ENCODE results near the gene MAPT.
"Not testable (repeated sequence)": the region's sequence is repeated elsewhere in the genome, so short reads cannot be mapped to it uniquely, and the experiment has no call there.

The MAPT gene

DNA sequence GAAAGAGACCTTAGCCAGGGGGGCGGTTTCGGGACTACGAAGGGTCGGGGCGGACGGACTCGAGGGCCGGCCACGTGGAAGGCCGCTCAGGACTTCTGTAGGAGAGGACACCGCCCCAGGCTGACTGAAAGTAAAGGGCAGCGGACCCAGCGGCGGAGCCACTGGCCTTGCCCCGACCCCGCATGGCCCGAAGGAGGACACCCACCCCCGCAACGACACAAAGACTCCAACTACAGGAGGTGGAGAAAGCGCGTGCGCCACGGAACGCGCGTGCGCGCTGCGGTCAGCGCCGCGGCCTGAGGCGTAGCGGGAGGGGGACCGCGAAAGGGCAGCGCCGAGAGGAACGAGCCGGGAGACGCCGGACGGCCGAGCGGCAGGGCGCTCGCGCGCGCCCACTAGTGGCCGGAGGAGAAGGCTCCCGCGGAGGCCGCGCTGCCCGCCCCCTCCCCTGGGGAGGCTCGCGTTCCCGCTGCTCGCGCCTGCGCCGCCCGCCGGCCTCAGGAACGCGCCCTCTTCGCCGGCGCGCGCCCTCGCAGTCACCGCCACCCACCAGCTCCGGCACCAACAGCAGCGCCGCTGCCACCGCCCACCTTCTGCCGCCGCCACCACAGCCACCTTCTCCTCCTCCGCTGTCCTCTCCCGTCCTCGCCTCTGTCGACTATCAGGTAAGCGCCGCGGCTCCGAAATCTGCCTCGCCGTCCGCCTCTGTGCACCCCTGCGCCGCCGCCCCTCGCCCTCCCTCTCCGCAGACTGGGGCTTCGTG lies at the start of gene MAPT:
TSS of gene MAPT (plus strand) at position 533 of the 763 bp plus-strand sequence. CDS start 67,784 bp downstream, outside the sequence.
- DNase-seq: peak; percentile 74 to 82

DNA sequence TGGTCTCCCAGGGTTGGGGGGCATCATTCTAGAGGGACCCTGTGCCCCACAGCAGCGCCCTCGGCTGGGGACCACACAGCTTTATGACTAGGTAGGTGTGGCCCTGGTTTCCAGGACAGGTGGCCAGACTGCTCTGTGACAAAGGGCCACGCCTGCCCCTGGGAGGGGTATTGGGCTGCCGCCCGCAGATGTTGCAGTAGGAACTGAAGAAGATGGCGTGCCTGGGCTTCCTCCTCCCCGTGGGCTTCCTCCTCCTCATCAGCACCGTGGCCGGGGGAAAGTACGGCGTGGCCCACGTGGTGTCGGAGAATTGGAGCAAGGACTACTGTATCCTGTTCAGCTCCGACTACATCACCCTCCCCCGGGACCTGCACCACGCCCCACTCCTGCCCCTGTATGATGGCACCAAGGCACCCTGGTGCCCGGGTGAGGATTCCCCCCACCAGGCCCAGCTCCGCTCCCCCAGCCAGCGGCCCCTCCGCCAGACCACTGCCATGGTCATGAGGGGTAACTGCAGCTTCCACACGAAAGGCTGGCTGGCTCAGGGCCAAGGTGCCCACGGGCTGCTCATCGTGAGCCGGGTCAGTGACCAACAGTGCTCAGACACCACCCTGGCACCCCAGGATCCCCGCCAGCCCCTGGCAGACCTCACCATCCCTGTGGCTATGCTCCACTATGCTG lies 49.5 kb upstream of the MAPT start, which contains the start of gene SPPL2C:
TSS of gene SPPL2C (plus strand) at position 187 of the 681 bp plus-strand sequence. CDS start at position 213, 26 bp downstream.
- DNase-seq: no peak

DNA sequence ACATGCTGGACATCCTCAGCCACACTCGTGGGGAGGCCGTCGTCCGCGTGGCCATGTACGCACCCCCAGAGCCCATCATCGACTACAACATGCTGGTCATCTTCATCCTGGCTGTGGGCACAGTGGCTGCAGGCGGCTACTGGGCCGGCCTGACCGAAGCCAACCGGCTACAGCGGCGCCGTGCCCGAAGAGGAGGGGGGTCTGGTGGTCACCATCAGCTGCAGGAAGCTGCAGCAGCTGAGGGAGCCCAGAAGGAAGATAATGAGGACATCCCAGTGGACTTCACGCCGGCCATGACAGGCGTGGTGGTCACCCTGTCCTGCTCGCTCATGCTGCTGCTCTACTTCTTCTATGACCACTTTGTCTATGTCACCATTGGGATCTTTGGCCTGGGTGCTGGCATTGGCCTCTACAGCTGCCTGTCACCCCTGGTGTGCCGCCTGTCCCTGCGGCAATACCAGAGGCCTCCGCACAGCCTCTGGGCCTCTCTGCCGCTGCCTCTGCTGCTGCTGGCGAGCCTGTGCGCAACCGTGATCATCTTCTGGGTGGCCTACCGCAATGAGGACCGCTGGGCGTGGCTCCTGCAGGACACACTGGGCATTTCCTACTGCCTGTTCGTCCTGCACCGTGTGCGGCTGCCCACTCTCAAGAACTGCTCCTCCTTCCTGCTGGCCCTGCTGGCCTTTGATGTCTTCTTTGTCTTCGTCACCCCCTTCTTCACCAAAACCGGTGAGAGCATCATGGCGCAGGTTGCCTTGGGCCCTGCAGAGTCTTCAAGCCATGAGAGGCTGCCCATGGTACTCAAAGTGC lies 48.8 kb upstream of the MAPT start:
- DNase-seq: no peak

DNA sequence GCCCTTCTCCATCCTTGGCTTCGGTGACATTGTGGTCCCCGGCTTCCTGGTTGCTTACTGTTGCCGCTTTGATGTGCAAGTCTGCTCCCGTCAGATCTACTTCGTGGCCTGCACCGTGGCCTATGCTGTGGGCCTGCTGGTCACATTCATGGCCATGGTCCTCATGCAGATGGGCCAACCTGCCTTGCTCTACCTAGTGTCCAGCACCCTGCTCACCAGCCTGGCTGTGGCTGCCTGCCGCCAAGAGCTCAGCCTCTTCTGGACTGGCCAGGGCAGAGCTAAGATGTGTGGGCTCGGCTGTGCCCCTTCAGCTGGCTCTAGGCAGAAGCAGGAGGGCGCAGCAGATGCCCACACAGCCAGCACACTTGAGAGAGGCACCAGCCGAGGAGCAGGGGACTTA lies 48.1 kb upstream of the MAPT start:
- no peak for DNase-seq

DNA sequence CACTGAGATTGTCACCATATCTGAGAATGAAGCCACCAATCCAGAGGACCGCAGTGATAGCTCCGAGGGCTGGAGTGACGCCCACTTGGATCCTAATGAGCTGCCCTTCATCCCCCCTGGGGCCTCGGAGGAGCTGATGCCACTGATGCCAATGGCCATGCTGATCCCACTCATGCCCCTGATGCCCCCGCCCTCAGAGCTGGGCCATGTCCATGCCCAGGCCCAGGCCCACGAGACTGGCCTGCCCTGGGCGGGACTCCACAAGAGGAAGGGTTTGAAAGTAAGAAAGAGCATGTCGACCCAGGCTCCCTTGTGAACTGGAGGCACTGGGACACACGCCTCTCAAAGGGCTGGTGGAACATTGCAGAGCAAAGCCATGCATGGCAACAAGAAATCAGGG lies 47.7 kb upstream of the MAPT start:
- DNase-seq: no peak

DNA sequence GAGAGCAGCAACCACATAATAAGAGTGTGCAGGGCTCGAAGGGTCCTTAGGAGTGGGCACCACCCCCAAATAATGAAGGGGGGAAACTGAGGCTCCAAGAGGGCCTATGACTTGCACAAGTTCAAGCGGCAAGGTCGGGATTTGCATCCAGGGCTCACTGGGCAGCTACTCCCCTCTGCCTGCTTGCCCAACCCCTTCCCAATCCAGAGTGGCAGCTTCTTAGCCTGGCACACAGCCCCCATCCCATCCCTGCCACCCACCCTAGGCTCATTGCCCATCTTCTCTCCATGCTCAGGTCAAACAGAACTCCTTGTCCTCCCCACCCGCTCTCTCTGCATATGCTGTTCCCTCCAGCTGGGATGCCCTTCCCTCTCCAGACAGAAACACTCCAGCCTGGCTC lies 47.3 kb upstream of the MAPT start:
- no peak for DNase-seq

DNA sequence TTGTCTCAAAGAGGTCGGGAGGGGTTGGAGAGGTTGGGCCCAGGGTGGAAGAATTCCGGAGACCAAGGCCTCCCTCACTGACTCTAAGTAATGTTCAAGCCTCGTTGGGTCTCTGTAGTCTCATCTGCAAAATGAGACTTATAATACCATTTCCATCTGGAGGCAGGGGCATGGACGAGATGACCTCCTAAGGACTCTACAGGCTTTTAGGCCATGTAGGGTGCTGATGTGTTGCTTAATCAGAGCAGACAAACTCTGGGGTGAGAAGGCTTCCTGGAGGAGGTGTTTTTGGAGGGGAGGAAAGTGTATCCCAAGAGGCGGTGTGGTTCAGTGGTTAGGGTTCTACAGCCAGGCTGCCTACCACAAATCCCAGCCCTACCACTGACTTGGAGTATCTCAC lies 46.6 kb upstream of the MAPT start:
- no peak for DNase-seq

DNA sequence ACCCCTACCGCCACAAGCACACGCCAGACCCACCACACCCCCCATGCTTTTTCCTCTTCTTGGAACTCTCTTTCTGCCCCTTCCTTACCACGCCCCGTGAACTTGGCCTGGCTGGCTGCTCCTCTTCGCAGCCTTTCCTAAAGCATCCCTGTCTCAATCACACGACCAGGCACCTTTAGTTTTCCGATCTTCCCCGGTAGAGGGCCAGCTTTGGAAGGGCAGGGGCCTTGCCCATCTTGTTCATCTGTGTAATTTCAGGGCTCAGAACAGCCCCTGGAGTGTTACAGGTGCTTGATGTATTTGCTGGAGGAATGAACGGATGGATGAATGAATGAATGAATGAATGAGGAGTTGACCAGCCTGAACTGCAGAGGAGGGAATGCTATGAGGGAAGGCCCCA lies 45.9 kb upstream of the MAPT start:
- no peak for DNase-seq

DNA sequence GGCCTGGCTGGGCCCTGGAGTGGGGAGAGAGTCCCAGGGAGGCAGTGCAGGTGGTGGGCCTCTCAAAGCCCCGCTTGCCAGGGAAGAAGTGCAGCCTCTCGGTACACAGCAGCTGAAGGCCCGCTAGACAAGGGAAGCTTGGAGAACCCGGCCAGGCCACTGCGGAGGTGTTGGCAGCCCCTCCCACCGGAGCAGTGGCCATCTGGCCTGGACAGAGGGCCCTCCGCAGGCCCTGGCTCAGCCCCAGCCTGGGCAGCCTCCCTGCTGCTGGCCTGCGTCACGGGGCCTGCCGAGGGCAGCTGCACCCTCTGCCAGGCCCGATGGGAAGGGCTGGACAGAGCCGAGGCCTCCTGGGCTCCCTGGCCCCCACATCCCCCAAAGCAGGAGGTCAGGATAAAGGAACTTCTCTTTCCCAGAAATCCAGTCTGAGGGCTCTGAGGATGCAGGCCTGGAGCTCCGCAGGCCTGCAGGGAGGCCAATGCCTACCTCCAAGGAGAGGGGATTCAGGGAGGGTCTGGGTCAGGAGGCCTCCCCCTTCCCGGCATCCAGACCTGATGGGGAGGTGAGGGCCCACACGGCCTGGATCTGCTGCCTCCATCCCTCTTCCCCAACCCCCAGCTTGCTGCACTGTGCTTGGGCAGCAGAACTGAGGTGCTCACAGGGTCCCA lies 45.4 kb upstream of the MAPT start:
- DNase-seq: no peak

DNA sequence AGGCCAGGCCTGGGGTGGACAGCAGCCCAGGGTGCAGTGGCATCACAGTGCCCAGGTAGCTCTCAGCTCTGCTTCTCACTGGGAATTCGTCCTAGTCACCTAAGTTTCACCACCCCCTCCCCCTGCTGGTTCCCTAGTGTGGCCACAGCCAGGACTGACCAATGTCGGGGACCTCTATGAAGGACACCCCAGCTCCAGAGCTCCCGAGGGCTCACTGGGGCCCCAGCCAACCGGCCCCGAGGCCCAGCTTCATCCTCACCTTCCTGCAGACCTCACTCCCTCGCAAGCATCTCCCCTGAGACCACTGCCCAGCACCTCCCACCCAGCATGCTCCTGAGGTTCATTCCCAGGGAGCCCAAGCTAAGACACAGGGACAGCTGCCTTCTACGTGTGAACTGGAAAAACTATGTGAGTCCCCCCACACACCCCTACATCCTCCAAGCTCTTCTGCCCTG lies 44.8 kb upstream of the MAPT start:
- no peak for DNase-seq

DNA sequence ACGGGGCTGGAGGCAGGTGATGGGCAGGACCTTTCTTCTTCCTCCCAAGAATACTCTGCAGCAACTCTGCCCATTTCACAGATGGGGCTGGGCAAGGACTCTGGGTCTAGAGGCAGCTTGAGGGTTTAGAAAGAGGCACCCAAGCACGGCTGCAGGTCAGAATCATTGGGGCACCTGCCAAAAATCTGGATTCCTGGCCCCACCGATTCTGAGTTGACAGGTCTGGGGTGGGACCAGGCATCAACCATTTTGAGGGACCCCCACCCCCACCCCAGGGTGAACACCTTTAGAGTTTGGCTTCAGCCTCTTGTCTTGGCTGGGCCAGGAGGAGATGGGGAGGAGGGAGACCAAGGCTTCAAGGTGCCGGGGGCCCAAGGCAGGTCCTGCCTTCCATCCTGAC lies 44.3 kb upstream of the MAPT start:
- no peak for DNase-seq

DNA sequence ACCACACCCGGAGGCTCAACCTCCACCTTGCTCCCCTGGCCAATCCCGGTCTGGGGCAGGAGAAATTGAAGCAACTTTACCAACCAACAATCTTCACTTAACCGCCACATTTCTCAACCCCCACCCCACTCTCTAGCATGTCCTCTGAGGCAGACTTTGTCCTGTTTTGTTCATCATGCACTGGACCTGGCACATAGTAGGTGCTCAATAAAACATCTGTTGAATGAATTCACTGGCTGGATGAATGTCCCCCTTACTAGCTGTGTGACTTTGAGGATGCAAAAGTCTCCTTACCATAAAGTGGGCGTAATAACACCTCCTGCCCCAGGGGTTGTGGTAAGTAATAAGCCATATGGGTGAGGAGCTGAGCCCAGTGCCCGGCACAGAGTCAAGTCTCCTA lies 43.9 kb upstream of the MAPT start:
- no peak for DNase-seq

DNA sequence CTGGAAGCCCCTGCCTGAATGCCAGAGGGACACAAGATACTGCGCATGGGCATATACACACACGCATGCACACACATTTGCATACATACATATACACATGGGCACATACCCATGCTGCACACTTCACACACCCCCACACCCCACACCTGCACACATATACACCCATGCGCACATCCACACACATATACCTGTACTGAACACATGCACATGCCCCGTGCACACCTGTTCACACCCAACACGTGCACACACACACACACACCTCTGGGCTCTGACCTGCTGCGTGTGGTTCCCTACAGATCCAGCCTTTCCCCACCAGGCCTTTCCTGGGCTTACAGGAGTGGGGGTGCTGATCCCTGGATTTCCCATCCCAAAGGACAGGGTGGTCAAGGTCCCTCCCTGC lies 43.3 kb upstream of the MAPT start:
- DNase-seq: no peak

DNA sequence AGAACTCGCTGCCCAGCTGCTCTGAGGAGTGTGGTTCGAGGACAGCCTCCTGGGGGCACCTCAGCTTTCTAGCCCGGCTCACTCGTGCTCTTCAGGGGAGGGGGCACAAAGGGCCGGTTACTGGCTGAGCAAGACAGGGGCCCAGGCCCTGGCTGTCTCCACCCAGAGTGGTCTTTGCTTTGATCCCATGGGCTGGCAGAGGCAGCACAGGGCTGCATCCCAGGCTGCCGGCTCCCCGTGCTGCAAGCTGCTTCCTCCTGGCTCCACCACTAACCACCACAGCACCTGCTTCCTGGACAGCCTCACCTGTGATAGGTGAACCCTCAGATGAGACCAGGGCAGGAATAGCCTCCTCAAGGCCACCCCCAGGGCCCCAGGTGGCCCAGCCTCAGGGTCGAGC lies 42.9 kb upstream of the MAPT start:
- no peak for DNase-seq

DNA sequence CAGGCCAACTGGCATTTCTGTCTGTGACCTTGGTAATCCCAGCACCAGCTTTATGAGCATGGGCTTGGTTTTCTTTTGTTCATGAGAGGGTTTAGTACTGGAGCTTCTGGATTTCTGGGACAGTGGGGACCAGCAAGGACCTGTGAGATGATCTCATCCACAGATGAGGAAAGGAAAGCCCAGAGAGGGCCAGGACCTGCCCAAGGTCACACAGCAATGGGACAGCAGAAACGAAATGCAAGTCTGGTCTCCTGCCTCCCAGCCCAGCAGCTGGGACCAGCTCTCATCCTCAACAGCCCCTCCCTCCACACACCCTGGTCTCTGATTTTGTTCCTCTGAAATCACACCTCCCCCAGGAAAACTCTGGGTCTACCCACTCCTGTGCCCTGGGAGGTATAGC lies 42.5 kb upstream of the MAPT start:
- no peak for DNase-seq

DNA sequence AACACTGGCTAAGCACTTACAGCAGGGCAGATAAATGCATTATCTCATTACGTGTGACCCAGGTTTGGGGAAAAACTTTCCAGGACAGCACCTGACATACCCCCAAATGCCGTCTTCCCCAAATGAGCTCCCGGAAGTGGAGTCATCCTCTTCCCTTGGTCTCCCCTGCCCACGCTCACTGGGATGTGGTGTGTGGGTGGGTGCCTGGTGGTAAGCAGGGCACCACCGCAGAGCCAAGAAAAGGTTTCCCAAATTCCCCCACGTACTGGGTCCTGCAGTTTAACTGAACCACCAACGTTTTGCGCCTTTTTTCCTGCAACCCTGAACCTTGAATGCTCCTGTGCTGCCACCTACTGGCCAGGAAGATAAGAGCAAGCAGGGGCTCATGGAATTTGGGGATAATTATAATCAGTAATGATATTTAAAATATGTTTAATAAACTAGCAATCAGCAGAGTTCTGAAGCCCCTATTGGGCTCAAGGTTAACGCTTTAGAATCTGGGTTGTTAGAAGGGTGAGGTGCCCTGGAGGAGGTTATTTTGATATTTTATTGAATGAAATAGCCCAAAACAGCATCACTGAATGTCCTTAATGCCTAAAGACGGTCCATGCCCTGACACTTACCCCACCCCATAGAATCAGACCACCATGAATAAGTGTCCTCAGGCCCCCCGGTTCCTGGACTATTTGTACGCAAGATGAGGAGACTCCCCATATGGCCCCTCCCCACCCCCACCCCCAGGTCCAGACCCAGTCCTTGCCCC lies 41.6 kb upstream of the MAPT start:
- DNase-seq: peak; percentile 69 to 70

DNA sequence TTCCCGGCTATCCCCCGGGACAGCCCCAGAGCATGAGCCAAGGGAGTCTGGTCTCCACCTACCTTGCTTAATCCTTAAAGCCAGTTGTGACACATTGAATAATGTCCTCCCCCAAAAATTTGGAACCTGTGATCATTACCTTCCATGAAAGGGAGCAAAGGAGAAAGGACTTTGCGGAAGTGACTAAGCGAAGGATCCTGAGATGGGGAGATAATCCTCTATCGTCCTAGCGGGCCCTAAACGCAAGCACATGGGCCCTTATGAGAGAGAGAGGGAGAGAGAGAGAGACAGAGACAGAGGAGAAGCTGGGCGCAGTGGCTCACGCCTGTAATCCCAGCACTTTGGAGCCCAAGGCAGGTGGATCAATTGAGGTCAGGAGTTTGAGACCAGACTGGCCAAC lies 40.1 kb upstream of the MAPT start:
- DNase-seq: no peak

DNA sequence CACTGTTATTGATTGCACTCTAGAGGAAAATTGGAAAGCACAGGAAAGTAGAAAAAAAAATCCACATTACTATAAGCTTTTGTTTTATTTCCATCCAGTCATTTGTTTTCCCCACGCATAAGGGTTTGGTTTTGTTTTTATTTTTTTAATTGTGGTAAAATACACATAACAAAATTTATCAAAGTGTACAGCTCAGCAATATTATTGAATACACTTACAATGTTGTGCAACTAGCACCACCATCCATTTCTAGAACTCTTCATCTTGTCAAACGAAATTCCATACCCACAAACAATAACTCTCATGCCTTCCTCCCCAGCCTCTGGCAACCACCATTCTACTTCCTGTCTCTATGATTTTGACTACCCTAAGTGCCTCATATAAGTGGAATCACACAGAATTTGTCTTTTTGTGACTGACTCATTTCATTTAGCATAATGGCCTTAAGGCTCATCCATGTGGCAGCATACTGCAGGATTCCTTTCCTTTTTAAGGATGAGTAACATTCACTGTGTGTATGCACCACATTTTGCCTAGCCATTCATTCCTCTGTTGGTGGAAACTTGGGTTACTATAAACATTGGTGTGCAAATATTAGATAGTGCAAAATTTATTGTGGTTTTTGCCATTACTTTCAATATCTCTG lies 38.5 kb upstream of the MAPT start:
- no peak for DNase-seq

DNA sequence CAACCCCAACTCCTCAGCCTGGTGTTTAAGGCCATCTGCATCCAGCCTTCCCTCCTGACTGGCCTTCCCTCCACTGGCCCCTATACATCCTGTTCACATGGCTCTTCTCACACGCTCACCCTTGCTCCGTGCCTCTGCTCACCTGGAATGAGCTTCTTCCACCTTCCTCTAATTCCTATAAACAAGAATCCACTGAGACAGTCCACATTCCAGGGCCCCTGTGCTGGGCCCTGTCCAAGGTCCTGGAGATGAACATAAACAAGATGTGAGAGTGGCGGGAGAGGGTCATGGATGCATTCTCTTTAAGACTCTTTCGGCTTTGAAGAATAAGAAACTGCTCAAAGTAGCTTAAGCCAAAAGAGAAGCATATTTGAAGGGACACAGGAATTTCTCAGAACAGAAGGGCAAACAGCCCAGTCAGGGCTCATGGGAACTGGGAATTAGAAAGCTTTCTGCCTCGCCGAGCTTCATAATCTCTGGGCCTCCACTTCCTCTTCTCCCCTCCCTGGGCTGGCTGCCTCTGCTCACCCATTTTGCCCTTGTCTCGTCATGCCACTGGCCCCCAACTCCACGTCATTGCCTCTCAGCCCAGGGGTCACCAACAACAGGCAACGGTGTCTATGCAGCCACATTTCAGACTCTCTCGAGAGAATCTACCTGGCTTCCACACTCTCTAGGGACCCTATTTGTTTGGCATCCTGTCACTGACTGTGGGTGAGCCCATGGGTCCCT lies 36.2 kb upstream of the MAPT start:
- DNase-seq: no peak

DNA sequence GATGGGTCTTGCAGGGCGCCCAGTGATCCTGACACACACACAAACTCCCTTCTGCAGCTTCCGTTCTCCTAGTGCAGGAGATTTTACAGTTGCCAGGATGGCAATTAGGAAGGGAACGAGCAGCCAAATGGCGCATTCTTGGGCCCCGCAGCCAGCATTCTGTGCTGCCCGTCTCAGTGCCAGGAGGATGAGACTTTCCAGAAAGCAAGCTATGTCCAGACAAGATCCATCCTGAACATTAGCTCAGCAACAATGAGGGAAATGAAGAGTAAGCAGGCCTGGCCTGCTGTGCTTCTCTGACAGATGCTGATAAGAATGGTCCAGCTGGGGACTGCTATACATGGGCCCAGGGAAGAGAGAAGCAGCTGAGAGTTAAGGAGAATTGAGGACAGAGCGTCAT lies 33.2 kb upstream of the MAPT start:
- no peak for DNase-seq

DNA sequence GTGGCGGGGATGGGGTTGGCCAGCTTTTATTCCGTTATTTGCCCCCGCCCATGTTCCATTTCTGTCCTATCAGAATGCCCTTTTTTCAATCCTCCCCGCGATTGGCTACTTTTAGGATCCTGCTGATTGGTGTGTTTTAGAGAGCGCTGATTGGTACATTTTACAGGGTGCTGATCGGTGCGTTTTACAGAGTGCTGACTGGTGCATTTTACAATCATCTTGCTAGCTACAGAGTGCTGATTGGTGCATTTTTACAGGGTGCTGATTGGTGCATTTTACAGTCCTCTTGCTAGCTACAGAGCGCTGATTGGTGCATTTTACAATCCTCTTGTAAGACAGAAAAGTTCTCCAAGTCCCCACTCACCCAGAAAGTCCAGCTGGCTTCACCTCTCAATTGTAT lies 32.2 kb upstream of the MAPT start:
- not testable (repeated sequence) for DNase-seq

Measured in stimulated activated CD4-positive, alpha-beta T cell treated with anti-CD3 and anti-CD28 coated beads, Interleukin-2, amount 100 ng/mL, for 48 hours (primary cell).